GM18907 (cell line): Measurements from ENCODE around the gene ARGLU1.

Experiments used
- ATAC-seq: cut with Tn5 transposase; IDR thresholded peaks from one replicate; pipeline ENCODE4 v1.9.1; 2021; ENCODE audit warnings: mild to moderate bottlenecking, moderate library complexity; ENCODE audit not compliant: unreplicated experiment

Gene ARGLU1

DNA sequence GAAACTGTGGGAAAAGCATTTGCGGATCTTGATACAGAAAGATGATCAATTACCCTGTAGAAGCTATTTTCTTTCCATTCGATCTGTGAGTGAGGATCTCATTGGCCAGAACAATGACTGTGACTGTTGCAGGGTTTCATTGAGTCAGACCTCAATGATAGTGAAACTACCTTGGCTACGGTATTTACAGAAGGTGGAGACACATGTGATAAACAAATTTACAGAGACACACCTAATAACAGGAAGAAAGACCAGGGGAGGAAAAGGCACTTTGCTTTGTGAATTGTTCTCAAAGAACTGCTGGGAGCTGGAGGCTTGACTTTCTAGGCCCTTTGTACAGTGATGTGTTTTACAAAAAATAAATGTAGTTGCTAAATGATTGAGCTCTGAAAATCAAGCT is 19.9 kb upstream of the ARGLU1 start:
- ATAC-seq: no peak

DNA sequence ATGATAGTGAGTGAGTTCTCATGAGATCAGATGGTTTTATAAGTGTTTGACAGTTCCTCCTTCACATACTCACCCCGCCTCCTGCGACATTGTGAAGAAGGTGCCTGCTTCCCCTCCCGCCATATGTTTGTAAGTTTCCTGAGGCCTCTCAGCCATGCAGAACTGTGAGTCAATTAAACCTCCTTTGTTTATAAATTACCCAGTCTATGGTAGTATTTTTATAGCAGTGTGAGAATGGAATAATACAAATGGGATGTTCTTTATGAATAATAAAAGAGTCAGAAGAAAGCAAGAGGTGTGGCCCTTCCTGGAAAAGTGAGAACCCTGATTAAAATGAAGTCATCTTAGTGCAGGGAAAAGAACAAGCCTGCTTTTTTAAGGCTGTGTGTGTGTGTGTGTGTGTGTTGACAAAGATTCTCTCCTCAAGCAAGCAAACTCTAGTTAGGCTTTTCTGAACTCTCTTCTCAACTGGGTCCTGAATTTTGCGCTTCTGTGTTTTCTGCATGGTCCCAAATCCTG is 18.8 kb upstream of the ARGLU1 start:
- no peak for ATAC-seq

DNA sequence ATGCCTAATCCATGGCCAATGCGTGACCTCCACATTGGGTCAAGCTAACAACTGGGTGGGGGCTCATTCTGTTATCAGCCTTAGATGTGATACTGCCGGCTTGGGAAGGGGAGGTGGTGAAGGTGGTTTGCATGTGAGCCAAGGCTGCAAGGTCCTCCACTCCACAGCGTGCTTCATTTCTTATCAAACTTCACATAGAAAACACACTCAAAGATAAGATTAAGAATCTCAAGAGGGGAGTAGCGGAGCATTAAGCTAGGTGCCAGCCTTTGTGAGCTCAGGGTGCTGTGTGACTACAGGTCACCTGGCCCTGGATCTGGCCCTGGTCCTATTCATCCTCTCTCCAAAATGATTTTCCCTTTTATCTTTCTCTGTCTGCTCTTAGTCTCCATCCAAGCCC is 13.3 kb upstream of the ARGLU1 start:
- no peak for ATAC-seq

DNA sequence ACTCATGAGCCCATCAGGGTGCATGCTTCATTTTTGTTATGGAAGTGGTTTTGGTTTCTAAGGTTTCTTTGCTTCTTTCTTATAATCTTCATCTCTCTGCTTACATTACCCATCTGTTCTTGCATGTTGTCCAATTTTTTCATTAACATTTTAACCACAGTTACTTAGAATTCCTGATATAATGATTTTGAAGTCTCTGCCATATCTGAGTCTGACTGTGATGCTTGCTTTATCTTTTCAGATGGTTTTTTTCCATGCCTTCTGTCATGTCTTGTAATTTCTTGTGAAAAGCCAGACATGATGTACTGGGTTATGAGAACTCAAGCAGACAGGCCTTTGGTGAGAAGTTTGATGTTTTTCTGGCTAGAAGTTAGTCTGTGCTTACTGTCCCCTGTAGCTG is 8.0 kb upstream of the ARGLU1 start:
- no peak for ATAC-seq

DNA sequence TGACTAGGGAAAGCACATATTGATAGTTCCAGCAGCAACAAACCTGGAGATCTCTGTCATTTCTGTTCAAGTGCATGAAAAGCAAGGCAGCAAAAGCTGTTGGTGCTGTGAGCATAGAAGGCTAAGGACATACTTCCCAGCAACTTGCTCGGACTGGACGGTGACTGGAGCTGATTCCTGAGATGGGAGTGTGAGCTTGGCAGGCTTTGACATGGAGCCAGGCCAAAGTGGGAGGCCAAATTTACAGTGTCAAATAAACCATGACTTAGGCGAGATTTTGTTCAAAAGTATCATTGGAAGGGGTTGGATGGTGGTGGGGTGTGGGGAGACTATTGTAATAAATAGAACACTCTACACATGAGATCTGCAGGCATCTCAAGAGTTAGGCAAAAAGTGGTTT is 5.9 kb upstream of the ARGLU1 start:
- ATAC-seq: no peak

DNA sequence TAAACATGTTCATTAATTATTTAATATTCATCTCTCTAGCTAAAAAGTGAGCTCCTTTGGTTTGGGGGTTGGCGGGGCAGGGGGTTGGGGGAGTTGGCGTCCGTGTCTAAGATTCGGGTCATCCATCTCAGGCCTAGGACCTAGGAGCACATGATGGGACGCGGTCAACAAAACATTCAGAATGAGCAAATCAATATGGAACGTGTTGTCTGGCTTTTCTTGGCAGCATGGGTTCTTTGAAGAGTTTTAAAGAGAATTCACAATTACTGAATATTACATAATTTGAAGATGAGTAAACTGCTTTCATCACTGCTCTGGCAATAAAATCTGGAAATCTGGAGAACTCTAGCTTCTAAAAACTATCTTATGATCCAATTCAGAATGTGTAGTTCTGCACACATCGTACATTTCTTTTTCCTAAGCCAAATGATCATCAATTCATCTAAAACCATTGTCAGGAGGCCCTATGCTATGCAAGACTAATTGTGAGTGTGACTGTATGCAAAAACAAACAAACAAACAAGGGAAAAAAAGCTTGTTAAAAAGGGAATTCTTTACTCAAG is 5.4 kb upstream of the ARGLU1 start:
- no peak for ATAC-seq

DNA sequence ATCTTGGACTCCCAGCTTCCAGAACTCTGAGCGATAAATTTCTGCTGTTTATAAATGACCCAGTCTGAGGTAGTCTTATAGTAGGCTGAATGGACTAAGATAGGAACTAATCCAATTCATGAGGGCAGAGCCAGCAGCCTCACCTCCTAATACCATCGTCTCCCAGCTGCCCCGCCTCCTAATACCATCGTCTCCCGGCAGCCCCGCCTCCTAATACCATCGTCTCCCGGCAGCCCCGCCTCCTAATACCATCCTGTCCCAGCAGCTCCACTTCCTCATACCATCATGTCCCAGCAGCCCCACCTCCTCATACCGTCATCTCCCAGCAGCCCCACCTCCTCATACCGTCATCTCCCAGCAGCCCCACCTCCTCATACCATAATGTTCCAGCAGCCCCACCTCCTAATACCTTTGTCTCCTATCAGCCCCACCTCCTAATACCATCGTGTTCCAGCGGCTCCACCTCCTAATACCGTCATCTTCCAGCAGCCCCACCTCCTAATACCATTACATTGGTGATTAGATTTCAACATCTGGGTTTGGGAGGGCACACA is 2.4 kb upstream of the ARGLU1 start:
- peak; percentile 42 for ATAC-seq

DNA sequence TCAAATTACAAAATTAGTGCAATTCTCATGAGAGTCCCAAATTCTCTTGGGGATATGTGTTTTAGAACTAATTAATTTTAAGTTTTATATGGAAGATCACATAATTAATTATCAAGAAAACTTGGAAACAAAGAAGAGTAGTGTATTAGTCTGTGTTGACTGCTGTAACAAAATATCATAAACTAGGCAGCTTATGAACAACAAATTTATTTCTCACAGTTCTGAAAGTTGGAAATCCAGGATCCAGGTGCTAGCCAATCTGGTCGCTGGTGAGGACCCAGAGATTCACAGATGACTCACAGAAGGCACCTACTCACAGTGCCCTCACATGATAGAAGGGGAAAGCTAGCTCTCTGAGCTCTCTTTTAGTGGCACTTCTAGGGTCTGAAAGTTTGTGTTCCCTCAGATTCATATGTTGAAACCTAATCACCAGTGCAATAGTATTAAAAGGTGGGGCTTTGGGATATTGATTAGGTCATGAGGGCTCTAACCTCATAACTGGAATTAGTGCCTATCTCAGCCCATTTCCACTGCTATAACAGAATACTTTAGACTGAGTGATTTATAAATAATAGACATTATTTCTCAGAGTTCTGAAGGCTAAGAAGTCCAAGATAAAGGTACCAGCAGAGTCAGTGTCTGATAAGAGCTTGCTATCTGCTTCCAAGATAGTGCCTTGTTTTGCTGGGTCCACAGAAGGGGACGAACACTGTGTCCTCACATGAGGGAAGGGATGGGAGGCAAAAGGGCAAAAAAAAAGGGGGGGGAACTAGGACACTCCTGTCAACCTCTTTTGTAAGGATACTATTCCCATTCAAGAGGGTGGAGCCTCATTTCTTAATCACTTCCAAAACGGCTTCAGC is 1.5 kb upstream of the ARGLU1 start:
- ATAC-seq: no peak

DNA sequence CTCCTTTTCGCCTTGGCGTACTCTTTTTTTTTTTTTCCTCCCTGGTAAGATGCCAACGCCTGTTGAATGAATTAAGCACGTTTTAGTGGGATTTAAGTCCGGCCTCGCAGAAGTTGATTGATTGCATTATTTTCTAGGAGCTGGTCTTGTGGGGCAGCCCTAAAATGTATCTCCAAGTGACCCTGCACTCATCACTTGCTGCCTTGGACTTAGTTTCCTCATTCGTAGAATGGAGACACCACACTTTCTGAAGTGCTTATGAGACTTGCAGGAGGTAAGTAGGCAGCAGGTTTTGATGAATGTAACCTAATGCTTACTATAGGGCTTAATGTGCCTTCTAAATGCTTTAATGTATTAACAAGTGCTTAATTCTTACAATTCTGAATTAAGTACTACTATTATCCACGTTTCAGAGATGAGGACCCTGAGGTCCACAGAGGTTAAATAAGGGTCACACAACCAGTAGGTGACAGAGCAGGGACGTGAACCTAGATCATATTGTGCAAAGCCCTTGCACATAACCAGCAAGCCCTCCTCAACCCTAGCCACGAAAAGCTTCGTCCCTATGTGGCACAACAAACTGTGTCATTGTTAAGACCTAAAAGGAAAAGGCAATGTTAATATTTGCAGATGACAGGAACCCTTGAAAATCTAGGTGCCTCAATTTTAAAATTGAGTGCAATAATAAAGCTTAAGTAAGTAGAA is 514 bp upstream of the ARGLU1 start:
- peak; percentile 41 for ATAC-seq

DNA sequence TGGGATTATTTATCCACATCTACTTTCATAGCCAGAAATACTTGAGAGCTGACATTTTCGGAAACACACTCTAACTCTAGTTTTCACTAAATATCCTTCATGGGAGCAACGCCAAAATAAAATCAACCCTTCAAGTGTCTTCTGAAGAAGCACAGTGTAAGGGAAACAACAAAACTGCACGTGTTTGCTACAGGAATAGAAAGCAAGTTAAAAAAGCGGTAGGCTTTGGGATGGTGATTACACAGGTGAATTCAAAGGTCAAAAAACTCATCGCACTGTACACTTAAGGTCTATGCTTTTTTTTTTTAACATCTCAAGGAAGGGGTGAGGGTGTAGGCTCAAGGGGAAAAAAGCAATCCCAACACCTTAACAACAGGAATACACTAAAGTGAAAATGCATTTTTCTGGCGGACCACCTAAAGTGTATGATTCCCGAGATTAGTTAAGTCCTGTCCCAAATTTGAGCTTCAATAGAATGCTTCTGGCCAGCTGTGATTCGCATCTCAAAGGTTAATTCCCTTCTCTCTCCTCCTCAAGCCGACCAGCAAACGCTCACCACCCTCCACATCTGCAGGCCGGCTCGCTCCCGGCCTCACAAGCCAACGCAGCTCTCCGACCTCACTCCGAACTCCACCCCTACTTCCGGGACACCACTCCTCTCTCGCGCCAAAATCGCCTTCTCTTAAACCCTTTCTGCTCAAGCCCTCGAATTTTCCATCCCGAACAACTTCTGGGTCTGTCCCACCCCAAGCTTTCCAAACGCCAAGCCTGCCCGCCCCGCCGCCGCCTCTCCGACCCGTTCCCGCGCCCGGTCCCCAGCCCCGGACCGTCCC is 1.1 kb downstream of the ARGLU1 start:
- peak; percentile 45 for ATAC-seq

DNA sequence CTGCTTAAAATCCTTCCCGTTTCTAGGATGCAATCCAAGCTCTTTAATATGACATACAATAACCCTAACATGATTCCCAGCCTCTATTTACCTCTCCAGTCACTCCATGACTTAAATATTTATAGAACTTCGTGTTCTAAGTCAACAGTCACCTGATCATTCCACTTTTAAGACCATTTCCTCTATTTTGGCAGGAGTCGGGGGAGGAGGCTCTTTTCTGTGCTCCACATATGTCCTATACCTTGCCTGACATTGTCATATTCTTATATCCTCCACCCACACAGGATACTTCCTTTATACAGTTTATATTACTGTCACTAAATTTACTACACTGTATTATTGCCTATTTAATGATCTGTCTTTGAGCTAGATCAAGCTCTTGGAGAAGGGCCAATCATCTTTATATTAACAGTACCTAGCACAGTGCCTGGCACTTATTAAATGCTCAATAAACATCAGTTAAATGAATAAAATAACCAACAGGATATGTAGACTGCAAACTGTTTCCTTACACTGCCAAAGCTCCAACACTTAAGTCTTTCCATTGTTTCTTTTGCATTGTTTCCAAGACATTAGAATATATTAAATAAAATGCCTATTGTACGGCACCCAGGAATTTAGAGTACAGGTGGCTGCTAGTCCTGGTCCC is 2.7 kb downstream of the ARGLU1 start:
- no peak for ATAC-seq

DNA sequence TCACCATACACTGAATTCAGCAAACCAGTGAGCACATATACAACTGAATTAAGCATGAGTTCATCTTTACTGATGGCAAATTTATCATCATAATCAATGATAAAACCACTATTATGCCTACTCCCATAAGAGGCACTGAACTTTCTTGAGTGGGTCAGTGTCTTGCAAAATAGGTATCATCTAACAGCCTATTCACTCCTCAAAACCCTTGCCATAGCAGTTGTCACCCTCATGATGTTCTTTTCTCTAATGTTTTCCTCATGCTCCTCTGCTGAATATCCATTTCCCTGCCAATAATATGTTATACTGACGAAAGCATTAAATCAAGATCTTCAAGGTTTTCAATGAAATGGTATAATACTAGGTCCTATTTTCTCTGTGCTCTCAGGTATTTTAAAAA is 5.6 kb downstream of the ARGLU1 start:
- no peak for ATAC-seq

DNA sequence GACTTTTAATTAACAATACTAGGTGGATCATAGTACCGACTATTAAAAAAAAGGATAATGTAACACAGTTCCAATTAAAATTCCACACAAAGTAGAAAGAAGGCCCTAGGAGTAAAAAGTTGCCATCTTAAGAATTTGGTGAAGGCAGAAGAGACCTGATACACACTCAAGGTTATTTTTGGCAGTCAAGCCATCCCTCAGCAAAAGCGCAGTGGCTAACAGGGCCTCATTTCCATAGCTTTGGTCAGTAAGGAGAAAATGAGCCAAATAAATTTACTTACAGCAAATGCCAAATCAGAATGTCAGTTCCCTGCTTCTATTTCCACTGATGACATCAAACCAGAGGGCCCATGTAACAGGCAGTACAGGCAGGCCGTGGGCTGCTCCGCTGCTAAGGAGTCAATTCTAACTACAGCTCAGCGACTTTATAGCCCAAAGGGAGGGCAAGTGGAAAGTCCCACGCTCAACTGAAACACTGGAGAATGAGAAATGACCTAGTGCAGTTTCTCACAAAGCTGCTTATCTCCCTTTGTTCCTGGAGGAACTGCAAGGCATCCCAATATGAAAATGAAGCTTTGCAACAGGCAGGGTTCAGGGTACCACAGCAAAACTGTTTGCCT is 6.3 kb downstream of the ARGLU1 start:
- peak; percentile 89 for ATAC-seq

DNA sequence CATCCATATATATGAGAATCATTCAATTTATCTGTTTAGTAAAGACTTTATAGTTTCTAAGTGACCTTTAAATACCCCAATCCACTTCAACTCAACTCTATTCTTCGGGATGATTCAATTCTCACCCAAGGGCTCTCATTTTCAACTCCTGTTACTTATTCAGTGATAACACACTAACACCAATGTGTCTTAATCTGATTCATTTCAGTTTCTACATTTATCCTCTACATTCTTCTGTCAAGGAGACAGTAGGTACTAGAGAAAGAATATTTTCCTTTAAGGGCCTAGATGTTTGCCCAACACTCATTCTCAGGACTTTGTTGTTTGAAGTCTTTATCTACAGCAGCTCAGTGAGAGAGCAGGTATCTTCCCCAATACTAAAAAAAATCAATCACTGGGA is 7.1 kb downstream of the ARGLU1 start:
- ATAC-seq: peak; percentile 43

DNA sequence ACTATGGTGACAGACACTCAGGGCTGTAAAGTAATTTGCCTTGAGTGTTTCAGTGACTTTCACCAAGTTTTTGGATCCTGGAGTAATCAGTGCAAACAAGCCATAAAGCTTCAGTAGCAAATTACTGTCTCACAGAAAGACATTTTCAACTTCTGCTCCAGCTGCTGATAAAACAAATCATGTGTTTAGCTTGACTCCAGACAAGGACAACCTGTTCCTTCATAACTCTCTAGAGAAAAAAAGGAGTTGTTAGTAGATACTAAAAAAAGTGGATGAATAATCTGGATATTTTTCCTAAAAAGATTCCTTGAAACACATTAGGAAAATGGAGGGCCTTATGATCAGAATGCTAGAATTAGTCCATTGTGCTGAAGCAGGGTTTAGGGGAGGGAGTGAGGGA is 9.4 kb downstream of the ARGLU1 start:
- no peak for ATAC-seq

DNA sequence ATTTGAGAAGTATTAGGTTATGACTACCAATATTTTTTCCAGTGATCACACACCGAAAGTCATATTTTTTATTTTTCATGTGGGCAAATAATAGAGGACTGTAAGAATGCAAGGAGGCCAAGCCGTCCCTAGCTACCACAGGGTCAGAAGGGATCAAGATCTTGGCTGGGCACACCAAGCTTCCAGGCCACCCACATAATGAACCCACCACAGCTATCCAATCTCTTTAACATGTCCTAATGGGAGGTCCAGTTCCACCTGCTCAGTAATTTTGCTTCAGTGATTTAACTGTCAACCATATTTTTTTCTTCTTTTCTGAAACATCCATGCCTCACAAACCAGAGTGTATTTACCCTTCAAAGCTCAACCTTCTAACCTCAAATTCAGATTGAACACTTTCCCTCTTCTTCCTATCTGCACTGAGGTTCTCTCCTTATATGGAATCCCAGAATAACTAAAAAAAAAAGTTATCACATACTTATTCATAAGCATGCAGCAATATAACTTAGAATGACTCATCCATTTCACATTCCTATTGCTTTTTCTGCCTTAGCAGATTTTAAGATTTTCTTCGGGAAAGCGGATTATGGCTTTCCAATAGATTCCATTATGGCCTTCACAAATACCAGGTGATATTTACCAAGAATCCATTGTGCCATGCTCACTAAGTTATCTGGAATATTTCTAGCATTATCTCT is 12.2 kb downstream of the ARGLU1 start:
- no peak for ATAC-seq

DNA sequence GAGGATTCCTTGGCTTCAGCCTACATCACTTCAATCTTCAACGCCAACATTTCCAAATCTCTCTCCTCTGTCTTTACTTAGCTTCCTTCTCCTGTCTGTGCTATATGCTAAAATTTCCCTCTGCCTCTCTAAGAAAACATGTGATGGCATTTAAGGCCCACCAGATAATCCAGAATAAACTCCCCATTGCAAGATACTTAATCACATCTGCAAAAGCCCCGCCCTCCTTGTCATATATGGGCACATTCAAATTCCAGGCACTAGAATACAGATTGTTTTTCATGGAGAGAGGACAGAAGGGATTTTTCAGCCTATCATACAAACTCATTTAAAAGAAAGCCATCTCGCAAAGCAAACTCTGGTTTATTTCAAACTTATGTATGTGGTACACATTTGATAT is 16.2 kb downstream of the ARGLU1 start:
- no peak for ATAC-seq

DNA sequence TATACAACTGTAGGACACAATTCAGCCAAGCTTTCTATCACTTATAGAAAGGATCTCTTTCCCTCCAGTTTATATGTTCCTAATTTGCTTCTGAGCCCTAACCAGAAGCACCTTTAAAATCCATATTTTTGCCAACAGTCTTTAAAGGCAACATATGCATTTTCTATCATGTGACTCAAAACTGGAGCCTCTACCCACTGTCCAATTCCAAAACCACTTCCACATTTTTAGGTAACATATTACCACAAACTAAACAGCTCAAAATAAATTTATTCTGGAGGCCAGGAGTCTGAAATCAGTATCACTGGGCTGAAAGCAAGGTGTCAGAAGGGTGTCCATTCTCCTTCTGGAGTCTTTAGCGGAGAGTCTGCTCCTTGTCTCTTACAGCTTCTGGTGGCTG is 16.6 kb downstream of the ARGLU1 start:
- ATAC-seq: no peak

DNA sequence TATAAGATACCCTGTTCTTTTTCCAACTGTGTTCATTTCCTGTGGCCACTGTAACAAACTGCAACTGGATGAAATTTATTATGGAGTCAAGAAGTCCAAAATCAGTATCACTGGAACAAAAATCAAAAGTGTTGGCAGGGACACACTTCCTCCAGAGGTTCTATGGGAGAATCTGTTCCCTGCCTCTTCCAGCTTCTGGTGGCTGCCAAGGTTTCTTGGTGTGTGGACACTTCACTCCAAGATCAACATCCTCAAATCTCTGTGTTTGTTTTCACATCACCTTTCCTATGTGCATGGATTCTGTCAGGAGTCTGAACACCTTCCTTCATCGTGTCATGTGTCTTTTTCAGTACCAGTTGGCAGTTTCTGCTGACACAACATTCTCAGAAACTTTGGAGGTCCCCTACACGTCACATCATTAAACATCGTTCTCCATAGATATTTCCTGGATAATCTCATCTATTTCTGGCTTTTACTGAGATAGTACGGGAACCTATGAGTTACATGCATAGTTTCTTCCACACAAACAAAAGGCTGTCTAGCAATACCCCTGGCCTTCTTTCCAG is 17.3 kb downstream of the ARGLU1 start:
- ATAC-seq: no peak
